HG02759 (cell line): ENCODE data around the gene ZSWIM6.

Experiments
- ATAC-seq: cut with Tn5 transposase; IDR thresholded peaks from one replicate; pipeline ENCODE4 v1.9.1; 2021; ENCODE audit warnings: mild to moderate bottlenecking, moderate library complexity; ENCODE audit not compliant: unreplicated experiment

The ZSWIM6 gene

DNA sequence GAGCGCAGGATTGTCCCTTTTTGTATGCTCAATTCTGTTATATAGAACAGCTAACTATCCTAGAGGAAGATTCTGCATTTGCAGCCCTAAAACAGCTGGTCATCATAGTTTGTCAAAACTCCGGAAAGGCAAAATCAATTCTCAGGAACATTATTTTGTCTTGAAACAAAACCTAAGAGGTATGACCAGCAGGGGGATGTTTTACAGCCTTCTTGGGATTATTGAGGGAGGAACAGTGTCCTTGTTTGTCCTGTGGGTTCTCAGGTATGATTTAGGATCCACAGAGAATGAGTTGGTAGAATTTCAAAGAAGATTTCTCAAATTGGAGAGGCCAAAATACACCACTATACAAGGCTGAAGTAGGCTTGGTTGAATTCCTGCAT lies 136.4 kb downstream of the ZSWIM6 start:
- ATAC-seq, result no peak

DNA sequence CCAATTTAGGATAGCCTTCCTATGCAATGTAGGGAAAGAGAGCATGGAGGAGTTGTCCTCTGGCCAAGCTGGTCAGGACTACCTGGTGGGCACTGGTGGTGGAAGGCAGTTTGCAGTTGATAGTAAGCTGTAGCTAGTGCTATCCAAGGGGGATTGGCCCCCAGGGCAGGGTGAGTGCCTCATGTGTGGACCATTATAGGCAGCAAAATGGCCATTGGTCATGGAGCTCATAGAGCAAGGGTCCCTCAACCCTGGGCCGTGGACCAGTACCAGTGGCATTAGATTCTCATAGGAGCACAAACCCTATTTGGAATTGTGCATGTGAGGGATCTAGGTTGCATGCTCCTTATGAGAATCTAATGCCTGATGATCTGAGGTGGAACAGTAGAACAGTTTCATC lies 139.3 kb downstream of the ZSWIM6 start:
- ATAC-seq, result no peak

DNA sequence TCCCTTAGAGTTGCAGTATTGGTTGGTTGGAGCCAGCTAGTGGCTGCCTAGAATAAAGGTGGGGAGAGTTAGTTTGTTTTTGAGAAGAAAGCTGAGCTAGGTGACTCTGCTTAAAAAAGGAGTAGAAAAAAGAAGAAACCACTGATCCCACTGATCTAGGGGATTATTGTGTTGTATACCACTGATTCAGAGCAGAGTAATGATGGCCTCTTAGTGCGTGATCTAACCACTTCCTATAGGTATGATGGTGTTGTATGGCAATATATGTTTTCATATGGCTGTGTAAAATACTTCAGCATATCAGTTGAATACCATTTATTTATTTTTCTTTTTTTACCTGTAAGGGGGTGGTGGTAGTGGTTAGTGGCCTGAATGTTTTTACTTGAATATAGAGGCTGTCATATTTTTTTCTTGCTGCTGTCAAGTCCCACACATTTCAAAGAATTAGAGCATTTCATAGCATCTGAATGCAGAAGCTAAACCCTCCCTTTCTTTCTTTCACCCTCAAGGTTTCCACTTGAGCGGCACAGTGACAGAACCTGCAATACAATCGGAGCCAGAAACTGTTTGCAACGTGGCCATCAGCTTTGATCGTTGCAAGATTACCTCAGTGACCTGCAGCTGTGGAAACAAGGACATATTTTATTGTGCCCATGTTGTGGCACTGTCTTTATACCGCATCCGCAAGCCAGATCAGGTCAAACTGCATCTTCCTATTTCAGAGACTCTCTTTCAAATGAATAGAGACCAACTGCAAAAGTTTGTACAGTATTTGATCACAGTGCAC lies 140.3 kb downstream of the ZSWIM6 start:
- ATAC-seq, result no peak

DNA sequence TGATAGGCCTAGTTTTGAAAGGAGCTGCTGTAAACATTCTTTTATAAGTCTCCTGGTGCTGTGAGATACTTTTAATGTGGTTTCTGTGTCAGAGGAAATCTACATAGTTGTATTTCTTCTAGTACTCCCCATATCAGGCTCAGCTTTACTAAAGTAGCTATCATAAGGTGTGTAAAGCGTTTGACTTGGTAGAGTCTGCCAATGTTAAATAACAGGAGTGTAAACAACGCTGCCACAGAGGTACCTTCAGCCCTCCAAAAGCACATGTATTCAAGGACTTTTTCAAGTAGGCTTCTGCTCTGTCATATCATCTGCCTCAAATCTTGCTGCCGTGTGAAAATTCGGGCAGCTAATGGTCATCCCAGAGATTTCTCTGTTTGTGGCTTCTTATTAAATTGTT lies 142.7 kb downstream of the ZSWIM6 start:
- no peak for ATAC-seq

DNA sequence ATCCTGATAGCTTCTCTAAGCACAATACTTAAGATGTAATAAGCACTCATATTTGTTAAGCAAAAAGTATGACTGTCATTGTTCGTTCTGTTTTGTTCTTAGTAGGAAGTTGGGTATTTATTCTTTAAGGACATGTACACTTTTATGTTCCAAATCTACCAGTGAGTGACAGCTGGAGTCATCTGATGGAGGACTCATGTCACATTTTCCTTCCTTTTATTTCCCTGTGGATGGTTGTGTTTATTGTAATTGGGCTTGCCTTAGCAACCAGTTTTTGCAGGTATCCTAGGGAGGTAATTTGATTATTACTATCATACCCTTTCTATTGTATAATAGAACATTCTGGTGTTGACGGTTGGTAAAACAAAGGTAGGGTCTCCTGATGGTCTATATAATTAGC lies 145.7 kb downstream of the ZSWIM6 start:
- no peak for ATAC-seq

DNA sequence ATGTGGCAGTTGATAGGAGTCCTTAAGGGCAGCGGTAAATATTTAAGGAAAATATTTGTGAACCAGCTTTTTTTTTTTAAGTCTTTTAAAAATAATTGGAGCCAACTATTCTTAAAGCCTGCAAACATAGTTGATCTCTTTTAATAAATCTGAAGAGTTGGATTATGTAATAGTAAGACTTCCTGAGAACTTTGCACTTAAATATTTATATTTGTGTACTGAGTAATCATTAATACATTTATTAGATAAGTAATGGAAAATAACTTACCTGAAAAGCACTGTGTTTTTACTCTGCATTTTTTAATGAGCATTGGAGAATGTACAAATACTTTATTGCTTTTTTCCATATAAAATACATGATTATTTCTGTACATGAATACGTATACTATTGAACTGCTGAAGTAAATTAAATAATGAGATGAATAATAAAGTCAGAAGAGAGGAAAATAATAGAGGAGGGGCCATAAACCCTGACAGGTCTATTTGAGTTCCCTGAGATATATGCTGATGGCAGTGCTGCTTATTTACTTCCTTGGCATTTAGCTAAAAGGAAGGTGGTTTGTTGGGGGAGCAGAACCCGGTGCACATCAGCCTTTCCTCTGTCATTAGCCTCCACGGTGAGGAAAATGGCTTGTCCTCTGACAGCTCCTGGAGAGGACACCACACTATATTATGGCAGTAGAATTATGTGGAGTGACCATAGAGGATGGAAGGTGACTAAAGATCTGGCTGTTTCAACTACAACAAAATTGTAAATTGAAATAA lies 148.0 kb downstream of the ZSWIM6 start:
- ATAC-seq, result no peak

DNA sequence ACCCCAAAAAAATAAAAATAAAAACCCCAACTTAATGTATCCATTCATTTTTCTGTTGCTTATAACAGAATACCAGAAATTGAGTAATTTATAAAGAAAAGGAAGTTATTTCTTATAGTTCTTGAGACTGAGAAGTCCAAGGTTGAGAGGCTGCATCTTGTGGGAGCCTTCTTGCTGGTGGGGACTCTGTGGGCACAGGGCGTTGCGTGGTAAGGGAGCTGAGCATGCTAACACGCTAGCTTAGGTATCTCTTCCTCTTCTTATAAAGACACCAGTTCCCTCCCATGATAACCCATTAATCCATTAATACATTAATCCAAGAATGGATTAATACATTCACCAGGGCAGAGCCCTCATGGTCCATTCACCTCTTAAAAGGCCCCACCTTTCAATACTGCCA lies 150.9 kb downstream of the ZSWIM6 start:
- no peak for ATAC-seq

DNA sequence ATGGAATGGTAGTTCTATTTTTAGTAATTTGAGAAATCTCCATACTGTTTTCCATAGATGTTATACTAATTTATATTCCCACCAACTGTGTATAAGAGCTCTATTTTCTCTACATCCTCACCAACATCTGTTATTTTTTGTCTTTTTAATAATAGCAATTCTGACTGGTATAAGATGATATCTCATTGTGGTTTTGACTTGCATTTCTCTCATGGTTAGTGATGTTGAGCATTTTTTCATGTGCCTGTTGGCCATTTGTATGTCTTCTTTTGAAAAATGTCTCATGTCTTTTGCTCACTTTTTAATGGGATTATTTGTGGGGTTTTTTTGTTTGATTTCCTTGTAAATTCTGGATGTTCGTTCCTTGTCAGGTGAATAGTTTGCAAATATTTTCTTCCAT lies 154.4 kb downstream of the ZSWIM6 start:
- ATAC-seq, result no peak

DNA sequence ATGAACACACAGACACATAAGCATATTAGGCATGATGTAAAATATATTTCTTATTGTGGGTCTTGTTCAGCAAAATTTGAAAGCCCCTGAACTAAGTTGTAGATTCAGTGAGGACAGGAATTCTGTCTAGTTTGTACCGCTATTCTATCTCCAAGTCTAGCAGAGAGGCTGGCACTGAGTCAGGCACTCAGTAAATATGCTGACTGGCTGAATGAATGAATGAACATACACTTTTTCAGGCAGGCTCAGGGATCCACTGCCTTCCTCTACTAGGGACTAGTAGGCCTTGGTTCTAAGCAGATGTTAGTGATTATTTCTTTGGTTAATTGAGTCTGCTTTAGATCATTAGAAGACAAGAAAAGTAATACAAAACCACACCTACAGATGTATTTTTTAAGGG lies 157.5 kb downstream of the ZSWIM6 start:
- ATAC-seq, result no peak

DNA sequence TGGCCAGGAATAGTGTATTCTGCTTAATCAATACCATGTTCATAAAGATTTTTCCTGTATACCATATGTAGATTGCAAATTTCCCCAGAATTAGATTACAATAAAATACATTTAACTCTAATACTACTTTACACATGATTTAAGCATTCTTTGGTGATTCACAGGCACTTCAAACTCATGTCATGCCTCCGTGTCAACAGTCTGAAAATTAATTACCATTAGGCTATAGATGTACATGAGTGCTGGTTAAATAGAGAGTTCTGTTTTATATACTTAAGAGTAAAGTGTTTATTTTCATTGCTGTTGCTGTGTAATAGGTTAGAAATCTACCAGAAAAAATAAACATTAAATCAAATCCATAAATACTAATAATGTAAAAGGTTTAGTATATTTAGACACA lies 159.8 kb downstream of the ZSWIM6 start:
- ATAC-seq, result no peak

DNA sequence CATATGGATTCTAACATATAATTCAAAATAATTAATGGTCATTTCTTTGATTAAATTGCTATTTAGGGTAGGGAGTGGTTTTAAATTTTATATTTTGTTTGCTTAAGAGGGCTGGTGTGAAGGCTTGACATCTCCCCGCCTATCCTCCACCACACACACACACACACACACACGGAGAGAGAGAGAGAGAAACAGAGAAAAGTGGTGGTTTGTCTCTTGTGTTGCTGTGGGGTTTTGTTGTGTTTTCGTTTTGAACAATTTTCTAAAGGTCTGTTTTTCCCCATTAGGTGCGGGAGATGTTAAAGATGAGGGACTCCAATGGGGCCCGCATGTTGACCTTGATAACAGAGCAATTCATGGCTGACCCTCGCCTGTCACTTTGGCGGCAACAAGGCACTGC lies 161.9 kb downstream of the ZSWIM6 start:
- ATAC-seq, result no peak

DNA sequence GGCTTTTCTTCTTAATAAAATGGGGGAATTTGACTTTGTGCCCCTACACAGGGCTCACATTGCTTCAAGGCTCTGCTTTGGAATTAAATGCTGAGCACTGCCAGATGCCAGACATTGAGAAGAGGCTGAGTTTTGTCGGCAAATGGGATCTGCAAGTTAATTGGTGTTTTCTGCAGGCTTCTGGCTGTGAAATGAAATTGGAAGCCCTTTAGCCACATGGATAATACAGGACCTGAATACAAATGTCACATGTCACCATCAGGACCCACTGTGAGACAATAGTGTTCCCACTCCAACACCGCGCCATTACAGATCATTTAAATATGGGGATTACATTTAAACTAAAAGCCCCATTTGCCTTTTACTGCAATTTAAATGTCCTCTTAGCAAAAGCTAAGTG lies 164.4 kb downstream of the ZSWIM6 start:
- no peak for ATAC-seq

DNA sequence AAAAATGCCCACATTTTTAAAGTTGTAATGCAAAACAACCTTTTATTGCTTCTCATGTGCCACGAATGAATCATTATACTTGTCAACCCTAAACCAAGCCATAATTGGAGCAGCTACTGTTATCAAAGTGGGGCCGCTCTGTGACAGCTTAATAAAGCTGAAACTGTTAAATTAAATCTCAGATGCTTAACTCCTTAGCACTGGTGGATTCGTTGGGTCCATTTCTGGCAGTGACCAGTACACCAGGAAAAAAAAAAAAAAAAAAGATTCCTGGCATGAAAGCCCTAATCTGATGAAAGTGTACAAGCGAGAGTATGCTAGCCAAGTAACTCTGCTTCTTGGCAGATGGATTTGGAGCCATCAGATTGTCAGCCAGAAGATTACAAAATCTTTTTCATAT lies 164.8 kb downstream of the ZSWIM6 start:
- ATAC-seq, result no peak

DNA sequence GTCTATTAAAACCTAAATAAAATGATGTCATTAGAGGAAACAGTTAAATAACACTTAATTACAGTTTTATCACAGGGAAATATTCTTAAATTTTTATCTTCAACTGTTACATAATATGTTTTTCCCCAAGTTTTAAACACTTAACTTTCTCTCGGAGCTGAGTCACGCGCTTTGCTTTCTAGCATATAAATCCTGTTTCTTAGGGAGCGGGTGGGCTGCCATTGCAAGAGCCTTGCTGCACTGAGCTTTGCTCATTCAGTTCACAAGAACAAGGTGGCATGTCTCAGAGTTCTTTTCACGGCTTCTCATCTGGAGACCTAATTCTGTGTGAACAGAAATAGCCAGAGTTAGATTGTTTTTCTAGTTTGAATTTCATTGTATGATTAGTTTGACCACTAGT lies 166.1 kb downstream of the ZSWIM6 start:
- ATAC-seq, result no peak

DNA sequence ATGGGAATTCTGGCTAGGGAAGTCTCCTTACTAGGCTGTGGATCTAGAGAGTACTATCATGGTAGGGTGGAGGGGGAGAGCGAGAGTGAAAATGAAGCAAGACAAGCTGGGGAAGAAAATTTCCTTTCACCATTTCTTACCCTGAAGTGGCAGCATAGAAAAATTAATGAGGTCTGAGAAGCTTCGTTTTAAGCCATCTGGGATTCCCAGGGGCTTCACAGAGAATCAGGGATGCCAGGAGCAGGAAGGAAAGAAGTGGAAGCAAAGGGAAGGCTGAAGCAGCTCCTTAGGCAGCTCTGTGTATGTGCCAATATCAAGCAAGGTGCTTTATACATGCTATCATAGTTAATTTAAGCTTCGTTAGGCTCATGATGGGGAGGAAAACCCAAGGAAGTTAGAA lies 169.9 kb downstream of the ZSWIM6 start:
- no peak for ATAC-seq

DNA sequence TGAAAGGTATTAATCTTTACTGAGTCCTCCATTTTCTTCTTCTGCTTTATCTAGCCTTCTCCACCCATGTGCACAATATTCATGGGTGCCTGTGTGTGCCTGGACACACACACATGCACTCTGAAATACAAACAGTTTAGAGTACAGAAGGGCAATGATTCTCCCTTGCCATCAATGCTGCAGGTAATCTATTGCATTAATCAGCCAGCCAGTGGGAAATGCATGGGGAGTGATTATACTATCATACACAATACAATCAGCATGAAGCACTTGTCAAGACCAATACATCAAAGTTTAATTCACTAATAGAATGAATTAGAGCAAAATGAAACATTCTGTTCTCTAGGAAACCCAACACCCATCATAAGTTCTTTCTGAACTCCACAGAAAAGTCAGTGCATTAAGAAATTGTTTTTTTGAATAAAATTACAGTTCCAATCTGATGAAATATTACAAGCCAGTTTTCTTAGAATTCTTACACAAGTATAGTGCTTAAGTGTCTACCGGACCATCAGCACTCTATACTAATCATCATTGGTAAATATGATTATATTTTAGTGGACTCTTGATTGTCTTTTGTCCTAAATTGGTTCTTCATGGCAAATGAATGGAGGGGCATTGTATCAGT lies 172.2 kb downstream of the ZSWIM6 start:
- no peak for ATAC-seq

DNA sequence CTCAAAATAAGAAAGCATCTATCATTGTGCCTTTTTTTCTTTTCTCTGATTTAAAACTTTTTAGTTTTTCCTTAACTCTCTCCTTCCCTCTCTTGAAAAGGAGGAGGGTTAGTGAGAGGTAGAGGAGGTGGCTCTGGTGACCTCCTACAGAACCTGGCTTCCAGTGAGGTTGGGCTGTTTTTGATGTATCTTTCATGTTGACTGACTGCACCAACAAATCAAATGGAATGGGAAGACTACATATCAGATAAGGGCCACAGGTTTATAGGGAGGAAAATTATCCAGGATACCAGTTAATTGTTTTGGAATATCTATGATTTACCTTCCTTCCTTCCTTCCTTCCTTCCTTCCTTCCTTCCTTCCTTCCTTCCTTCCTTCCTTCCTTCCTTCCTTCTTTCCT lies 173.2 kb downstream of the ZSWIM6 start:
- no peak for ATAC-seq

DNA sequence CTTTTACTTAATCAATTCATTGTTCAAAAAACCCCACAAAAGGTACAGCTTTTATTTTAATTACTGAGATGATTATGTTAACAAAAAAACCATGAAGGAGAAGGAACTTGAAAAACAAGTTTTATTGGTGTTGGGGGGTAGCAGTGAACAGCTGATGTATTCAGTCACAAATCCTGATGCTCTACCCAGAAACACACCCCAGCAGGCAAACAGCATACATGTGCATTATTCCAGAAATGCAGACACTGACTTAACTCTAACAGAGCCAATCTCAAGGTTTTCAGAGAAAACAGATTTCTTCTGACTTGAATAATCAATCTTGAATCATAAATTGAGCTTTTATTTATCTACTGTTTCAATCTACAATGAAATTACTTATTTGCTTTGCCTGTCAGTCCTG lies 175.2 kb downstream of the ZSWIM6 start:
- ATAC-seq, result no peak

DNA sequence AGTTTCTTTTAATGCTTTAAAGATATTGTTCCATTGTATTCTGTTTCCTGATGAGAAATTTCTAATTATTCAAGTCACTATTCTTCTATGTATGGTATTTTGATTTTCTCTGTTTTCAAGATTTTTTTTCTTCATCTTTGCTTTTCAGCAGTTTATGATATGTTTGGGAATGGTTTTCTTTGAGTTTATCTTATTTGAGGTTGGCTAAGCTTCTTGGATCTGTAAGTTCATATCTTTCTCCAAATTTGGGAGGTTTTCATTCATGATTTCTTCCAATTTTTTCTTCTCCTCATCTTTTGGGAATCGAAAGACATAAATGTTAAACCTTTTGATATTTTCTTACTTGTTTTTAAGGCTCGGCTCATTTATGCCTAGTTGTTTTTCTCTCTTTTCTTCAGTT lies 184.9 kb downstream of the ZSWIM6 start:
- ATAC-seq, result no peak

DNA sequence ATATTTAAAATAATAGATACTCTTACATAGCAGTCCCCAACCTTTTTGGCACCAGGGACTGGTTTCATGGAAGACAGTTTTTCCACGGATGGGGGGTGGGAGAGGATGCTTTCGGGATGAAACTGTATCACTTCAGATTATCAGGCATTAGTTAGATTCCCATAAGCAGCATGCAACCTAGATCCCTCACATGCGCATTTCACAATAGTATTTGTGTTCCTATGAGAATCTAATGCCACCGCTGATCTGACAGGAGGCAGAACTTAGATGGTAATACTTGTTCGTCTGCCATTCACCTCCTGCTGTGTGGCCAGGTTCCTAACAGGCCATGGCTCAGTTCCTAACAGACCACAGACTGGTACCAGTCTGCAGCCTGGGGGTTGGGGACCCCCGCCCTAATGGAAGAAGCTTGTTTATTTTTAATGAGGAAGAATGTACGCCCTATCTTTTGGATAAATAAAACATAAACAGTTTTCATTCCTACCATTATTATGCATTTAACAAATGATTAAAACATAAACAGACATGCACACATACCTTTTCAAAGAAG lies 187.7 kb downstream of the ZSWIM6 start:
- ATAC-seq, result no peak

DNA sequence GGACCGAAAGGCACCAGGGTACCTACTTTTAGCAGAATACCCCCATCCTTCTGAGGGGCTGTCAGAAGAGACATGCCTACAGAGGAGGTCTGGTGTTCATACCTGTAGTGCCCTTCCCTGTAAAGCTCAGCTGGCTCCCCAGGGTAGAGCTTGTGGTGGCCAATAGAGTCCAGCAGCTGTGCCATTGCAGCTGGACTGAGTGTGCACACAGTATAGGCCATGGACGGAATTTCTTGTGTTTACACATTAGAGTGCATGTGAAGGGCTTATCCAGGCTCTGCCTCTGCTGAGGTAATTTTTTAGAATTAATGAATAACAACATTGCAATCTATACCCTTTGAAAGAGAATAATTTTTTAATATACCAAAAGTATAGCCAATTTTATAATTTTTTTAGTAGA lies 191.0 kb downstream of the ZSWIM6 start:
- ATAC-seq, result no peak

DNA sequence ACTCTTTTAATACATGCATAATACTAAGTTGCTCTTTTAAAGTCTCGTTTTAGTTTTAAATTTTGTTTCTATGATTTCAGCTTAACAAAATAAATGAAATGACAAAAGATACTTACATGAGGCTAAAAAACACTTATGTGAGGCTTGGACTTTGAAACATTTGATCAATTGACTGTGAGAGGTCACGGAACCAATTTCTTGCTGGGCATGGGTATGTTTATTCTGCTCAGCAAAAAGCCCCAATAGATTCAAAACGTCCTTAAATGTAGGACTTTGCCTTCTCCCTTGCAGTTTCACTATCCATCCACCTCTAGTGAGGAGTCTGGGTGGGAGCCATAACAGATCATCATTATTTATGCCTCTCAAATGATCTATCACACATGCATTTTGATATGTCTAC lies 191.9 kb downstream of the ZSWIM6 start:
- ATAC-seq, result no peak
